ENCODE measurements around the gene IMMP2L. TPM values are rescaled to one million over a fixed set of nuclear protein-coding genes. Genes with fewer than 3 reads are reported as not detected.

The IMMP2L gene
- total and polyA plus RNA-seq, 2 of the 13 experiments (the other 11 are each of a cell fraction or from before 2014, with no cell fraction given): 7.8 to 16.9 TPM

DNA sequence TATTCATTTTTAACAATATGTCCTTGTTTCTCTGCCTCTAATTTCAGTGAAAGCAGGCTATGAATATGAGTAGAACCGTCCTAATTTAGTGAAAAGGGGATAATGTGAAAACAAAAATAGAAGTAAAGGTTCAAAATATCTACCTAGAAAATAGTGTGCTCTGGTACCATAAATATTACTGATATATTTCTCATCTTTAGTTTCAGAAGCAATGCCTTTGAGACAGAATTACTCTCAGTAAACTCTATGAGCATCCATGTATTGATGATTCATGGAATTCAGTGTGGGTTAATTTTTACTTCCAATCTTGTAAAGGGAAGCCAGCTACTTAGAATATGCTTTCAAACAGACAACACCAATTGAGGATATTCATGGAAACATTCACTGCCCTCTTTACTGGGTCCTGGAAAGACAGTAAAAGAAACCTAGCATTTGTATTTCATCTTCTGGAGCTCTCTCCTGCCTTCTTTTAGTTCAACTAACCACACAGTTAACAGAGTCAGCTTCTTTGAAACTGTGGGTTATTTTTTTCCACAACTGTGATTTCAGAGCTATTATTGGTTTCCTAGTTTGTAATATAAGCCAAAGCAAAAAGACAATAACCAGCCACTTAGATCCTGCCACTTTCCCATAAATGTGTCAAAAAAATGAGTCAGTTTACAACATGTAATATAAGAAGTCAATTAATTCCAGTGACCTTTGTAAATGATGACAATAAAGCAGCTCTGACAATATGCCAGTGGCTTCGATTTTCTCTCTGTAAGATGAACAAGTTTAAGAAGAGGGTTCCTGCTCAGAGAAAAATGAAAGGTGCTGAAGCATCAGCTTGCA lies 469.7 kb downstream of the IMMP2L start (continued):
- TF ChIP-seq, protein P1, sequence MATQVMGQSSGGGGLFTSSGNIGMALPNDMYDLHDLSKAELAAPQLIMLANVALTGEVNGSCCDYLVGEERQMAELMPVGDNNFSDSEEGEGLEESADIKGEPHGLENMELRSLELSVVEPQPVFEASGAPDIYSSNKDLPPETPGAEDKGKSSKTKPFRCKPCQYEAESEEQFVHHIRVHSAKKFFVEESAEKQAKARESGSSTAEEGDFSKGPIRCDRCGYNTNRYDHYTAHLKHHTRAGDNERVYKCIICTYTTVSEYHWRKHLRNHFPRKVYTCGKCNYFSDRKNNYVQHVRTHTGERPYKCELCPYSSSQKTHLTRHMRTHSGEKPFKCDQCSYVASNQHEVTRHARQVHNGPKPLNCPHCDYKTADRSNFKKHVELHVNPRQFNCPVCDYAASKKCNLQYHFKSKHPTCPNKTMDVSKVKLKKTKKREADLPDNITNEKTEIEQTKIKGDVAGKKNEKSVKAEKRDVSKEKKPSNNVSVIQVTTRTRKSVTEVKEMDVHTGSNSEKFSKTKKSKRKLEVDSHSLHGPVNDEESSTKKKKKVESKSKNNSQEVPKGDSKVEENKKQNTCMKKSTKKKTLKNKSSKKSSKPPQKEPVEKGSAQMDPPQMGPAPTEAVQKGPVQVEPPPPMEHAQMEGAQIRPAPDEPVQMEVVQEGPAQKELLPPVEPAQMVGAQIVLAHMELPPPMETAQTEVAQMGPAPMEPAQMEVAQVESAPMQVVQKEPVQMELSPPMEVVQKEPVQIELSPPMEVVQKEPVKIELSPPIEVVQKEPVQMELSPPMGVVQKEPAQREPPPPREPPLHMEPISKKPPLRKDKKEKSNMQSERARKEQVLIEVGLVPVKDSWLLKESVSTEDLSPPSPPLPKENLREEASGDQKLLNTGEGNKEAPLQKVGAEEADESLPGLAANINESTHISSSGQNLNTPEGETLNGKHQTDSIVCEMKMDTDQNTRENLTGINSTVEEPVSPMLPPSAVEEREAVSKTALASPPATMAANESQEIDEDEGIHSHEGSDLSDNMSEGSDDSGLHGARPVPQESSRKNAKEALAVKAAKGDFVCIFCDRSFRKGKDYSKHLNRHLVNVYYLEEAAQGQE (IDR thresholded peaks at IDR 0.05; ENCODE audit: borderline replicate concordance in 1 of 2, low read depth in 1 of 2, low read length in 2 of 2): no peak
- TF ChIP-seq, protein P2, sequence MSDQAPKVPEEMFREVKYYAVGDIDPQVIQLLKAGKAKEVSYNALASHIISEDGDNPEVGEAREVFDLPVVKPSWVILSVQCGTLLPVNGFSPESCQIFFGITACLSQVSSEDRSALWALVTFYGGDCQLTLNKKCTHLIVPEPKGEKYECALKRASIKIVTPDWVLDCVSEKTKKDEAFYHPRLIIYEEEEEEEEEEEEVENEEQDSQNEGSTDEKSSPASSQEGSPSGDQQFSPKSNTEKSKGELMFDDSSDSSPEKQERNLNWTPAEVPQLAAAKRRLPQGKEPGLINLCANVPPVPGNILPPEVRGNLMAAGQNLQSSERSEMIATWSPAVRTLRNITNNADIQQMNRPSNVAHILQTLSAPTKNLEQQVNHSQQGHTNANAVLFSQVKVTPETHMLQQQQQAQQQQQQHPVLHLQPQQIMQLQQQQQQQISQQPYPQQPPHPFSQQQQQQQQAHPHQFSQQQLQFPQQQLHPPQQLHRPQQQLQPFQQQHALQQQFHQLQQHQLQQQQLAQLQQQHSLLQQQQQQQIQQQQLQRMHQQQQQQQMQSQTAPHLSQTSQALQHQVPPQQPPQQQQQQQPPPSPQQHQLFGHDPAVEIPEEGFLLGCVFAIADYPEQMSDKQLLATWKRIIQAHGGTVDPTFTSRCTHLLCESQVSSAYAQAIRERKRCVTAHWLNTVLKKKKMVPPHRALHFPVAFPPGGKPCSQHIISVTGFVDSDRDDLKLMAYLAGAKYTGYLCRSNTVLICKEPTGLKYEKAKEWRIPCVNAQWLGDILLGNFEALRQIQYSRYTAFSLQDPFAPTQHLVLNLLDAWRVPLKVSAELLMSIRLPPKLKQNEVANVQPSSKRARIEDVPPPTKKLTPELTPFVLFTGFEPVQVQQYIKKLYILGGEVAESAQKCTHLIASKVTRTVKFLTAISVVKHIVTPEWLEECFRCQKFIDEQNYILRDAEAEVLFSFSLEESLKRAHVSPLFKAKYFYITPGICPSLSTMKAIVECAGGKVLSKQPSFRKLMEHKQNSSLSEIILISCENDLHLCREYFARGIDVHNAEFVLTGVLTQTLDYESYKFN (CRISPR knock-in tag; conservative IDR thresholded peaks at IDR 0.05): no peak
- TF ChIP-seq ZNF264 (CRISPR knock-in tag; IDR thresholded peaks at IDR 0.05) (no peak), YEATS2 (CRISPR knock-in tag; IDR thresholded peaks at IDR 0.05; ENCODE audit: borderline replicate concordance) (no peak), RFXAP (CRISPR knock-in tag; IDR thresholded peaks at IDR 0.05; ENCODE audit: borderline replicate concordance) (no peak), ZNF614 (CRISPR knock-in tag; IDR thresholded peaks at IDR 0.05; ENCODE audit: borderline replicate concordance) (no peak)
- TF ChIP-seq, protein P3, sequence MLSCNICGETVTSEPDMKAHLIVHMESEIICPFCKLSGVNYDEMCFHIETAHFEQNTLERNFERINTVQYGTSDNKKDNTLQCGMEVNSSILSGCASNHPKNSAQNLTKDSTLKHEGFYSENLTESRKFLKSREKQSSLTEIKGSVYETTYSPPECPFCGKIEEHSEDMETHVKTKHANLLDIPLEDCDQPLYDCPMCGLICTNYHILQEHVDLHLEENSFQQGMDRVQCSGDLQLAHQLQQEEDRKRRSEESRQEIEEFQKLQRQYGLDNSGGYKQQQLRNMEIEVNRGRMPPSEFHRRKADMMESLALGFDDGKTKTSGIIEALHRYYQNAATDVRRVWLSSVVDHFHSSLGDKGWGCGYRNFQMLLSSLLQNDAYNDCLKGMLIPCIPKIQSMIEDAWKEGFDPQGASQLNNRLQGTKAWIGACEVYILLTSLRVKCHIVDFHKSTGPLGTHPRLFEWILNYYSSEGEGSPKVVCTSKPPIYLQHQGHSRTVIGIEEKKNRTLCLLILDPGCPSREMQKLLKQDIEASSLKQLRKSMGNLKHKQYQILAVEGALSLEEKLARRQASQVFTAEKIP (CRISPR knock-in tag; IDR thresholded peaks at IDR 0.05; ENCODE audit: borderline replicate concordance): no peak
- TF ChIP-seq, protein P4, sequence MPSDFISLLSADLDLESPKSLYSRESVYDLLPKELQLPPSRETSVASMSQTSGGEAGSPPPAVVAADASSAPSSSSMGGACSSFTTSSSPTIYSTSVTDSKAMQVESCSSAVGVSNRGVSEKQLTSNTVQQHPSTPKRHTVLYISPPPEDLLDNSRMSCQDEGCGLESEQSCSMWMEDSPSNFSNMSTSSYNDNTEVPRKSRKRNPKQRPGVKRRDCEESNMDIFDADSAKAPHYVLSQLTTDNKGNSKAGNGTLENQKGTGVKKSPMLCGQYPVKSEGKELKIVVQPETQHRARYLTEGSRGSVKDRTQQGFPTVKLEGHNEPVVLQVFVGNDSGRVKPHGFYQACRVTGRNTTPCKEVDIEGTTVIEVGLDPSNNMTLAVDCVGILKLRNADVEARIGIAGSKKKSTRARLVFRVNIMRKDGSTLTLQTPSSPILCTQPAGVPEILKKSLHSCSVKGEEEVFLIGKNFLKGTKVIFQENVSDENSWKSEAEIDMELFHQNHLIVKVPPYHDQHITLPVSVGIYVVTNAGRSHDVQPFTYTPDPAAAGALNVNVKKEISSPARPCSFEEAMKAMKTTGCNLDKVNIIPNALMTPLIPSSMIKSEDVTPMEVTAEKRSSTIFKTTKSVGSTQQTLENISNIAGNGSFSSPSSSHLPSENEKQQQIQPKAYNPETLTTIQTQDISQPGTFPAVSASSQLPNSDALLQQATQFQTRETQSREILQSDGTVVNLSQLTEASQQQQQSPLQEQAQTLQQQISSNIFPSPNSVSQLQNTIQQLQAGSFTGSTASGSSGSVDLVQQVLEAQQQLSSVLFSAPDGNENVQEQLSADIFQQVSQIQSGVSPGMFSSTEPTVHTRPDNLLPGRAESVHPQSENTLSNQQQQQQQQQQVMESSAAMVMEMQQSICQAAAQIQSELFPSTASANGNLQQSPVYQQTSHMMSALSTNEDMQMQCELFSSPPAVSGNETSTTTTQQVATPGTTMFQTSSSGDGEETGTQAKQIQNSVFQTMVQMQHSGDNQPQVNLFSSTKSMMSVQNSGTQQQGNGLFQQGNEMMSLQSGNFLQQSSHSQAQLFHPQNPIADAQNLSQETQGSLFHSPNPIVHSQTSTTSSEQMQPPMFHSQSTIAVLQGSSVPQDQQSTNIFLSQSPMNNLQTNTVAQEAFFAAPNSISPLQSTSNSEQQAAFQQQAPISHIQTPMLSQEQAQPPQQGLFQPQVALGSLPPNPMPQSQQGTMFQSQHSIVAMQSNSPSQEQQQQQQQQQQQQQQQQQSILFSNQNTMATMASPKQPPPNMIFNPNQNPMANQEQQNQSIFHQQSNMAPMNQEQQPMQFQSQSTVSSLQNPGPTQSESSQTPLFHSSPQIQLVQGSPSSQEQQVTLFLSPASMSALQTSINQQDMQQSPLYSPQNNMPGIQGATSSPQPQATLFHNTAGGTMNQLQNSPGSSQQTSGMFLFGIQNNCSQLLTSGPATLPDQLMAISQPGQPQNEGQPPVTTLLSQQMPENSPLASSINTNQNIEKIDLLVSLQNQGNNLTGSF (CRISPR knock-in tag; IDR thresholded peaks at IDR 0.05): no peak
- TF ChIP-seq, protein P5, sequence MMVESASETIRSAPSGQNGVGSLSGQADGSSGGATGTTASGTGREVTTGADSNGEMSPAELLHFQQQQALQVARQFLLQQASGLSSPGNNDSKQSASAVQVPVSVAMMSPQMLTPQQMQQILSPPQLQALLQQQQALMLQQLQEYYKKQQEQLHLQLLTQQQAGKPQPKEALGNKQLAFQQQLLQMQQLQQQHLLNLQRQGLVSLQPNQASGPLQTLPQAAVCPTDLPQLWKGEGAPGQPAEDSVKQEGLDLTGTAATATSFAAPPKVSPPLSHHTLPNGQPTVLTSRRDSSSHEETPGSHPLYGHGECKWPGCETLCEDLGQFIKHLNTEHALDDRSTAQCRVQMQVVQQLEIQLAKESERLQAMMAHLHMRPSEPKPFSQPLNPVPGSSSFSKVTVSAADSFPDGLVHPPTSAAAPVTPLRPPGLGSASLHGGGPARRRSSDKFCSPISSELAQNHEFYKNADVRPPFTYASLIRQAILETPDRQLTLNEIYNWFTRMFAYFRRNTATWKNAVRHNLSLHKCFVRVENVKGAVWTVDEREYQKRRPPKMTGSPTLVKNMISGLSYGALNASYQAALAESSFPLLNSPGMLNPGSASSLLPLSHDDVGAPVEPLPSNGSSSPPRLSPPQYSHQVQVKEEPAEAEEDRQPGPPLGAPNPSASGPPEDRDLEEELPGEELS (CRISPR knock-in tag; IDR thresholded peaks at IDR 0.05): no peak

Data from HepG2 (cell line).